K562 (cell line): ENCODE measurements around the gene MYH6. TPM values are rescaled to one million over a fixed set of nuclear protein-coding genes. Genes with fewer than 3 reads are reported as not detected.
A peak's percentile ranks its signal among the peaks of the same experiment; 100 is the strongest.

Source experiments
- ATAC-seq: fragments of 200-7000 bp; cut with Tn5 transposase; 3 replicates; pipeline ENCODE4 v1.9.1; 2020; ENCODE audit warnings: moderate library complexity
- BruUV-seq: library from RNA; stranded (reverse); fragments of 400-500 nt; replicated peaks from 2 replicates; lab custom pipeline; 2021; lab: Mats Ljungman, UMichigan
- CTCF ChIA-PET: fragments of 300-600 bp; formaldehyde crosslinking; extraction: SDS; loops from one replicate; lab custom pipeline; 2021; ENCODE audit warnings: low intra/inter-chr PET ratio; lab: Yijun Ruan, JAX
- POLR2A ChIA-PET: fragments of 300-600, 350-650 bp; sonication (Branson Sonifier 250); formaldehyde crosslinking; extraction: SDS; loops from one replicate; lab custom pipeline; 2021; ENCODE audit warnings: antibody characterized with exemption, inconsistent platforms; lab: Yijun Ruan, JAX
- DNase-seq, 4 experiments: peaks; one replicate each; pipeline versions ENCODE4 v3.0.0 to v3.0.0-alpha.2; 2011 to 2018; ENCODE audit warnings: low spot score in 3 of 4, mixed read lengths in 3 of 4; ENCODE audit errors: extremely low read depth in 1 of 4
- FAIRE-seq: peaks from 2 replicates; lab custom pipeline; 2011; peaks lifted over from hg19 to GRCh38; lab: Jason Lieb, UNC
- H2AFZ ChIP-seq: 2 replicates; pipeline ENCODE4 v1.6.0; 2011; ENCODE audit warnings: low read depth, low read length, control low read depth, inconsistent platforms
- H3K27ac ChIP-seq: fragments of 200-600 bp; 3 replicates; pipeline ENCODE4 v1.8.0; 2011; ENCODE audit warnings: low read depth, mild to moderate bottlenecking, control low read depth, inconsistent platforms, low read length, moderate library complexity, mixed read lengths; ENCODE audit errors: extremely low read depth
- H3K27me3 ChIP-seq, 2 experiments: fragments of 300-600 bp in 1 of 2; 2 replicates in 1 of 2; 3 replicates in 1 of 2; pipeline versions ENCODE4 v1.6.0 to v1.8.0; 2011; ENCODE audit warnings: inconsistent platforms in 2 of 2, low read length in 2 of 2, mild to moderate bottlenecking in 1 of 2, mixed read lengths in 1 of 2, moderate library complexity in 1 of 2; ENCODE audit not compliant: control insufficient read depth in 2 of 2, insufficient read depth in 2 of 2
- H3K36me3 ChIP-seq: fragments of 300-600 bp; 3 replicates; pipeline ENCODE4 v1.8.0; 2011; ENCODE audit warnings: mild to moderate bottlenecking, low read length, inconsistent platforms; ENCODE audit not compliant: control insufficient read depth, insufficient read depth
- H3K4me1 ChIP-seq, 2 experiments: fragments of 200-600 bp in 1 of 2; replicated peaks in 1 of 2; 2 replicates in 1 of 2; 3 replicates in 1 of 2; pipeline versions ENCODE4 v1.5.1 to v1.8.0; 2011; ENCODE audit warnings: inconsistent platforms in 2 of 2, low read length in 2 of 2, mild to moderate bottlenecking in 1 of 2, mixed read lengths in 1 of 2, moderate library complexity in 1 of 2; ENCODE audit not compliant: control insufficient read depth in 2 of 2, insufficient read depth in 2 of 2
- H3K4me2 ChIP-seq: 2 replicates; pipeline ENCODE4 v1.6.1; 2011; ENCODE audit warnings: low read length, control low read depth, inconsistent platforms, mixed read lengths; ENCODE audit not compliant: insufficient read depth
- H3K4me3 ChIP-seq: fragments of 200-600 bp; sonication (generic), shearing (Covaris generic); 2 replicates; pipeline ENCODE4 v1.5.1; 2016; ENCODE audit warnings: control low read depth, inconsistent platforms
- H3K79me2 ChIP-seq: fragments of 200-600 bp; 3 replicates; pipeline ENCODE4 v1.8.0; 2011; ENCODE audit warnings: low read length, inconsistent platforms; ENCODE audit not compliant: control insufficient read depth, insufficient read depth
- H3K9ac ChIP-seq, 2 experiments: 2 replicates each; pipeline versions ENCODE4 v1.6.0 to v1.6.1; 2011; ENCODE audit warnings: low read depth in 2 of 2, low read length in 2 of 2, control low read depth in 1 of 2, inconsistent platforms in 1 of 2, mild to moderate bottlenecking in 1 of 2, mixed read lengths in 1 of 2; ENCODE audit not compliant: insufficient read depth in 1 of 2
- H3K9me1 ChIP-seq: one replicate; pipeline ENCODE4 v1.6.0; 2011; ENCODE audit warnings: inconsistent platforms, mild to moderate bottlenecking, low read length, moderate library complexity; ENCODE audit not compliant: control insufficient read depth, insufficient read depth
- H3K9me3 ChIP-seq: replicated peaks from 2 replicates; pipeline ENCODE4 v1.5.1; 2011; ENCODE audit warnings: low read depth, low read length, inconsistent platforms; ENCODE audit not compliant: control insufficient read depth, insufficient read depth
- H4K20me1 ChIP-seq: replicated peaks from 2 replicates; pipeline ENCODE4 v1.6.1; 2011; ENCODE audit warnings: low read length, inconsistent platforms, mixed read lengths; ENCODE audit not compliant: control insufficient read depth, insufficient read depth
- ARID3B ChIP-seq: fragments of 250-450 bp; sonication (Bioruptor Pico); IDR thresholded peaks from 2 replicates; pipeline ENCODE4 v1.4.0; 2020; ENCODE audit warnings: borderline replicate concordance
- NR2C1 ChIP-seq, 2 experiments: fragments of 450-650 bp; IDR thresholded peaks; 2 replicates each; pipeline ENCODE4 v1.6.1; 2017; ENCODE audit warnings: mild to moderate bottlenecking in 2 of 2, antibody characterized with exemption in 1 of 2, inconsistent platforms in 1 of 2, missing compliant biosample characterization in 1 of 2, missing genetic modification characterization in 1 of 2
- NR2C2 ChIP-seq, 2 experiments: fragments of 200-800 bp in 1 of 2; sonication (Bioruptor generic) in 1 of 2; sonication (generic) in 1 of 2; formaldehyde crosslinking in 1 of 2; IDR thresholded peaks; 2 replicates each; pipeline versions ENCODE4 v1.6.1 to v1.8.0; 2016 to 2022; ENCODE audit warnings: mild to moderate bottlenecking in 1 of 2, missing compliant biosample characterization in 1 of 2, missing genetic modification characterization in 1 of 2, missing genetic modification reagents in 1 of 2
- U2AF1 ChIP-seq: fragments of 200-400 bp; formaldehyde crosslinking; optimal IDR thresholded peaks from 2 replicates; pipeline ENCODE3; 2017; ENCODE audit warnings: mild to moderate bottlenecking, low read depth, low read length, moderate library complexity
- ZBTB8A ChIP-seq: fragments of 450-650 bp; IDR thresholded peaks from 2 replicates; pipeline ENCODE4 v1.6.1; 2018; ENCODE audit warnings: mild to moderate bottlenecking, moderate library complexity; ENCODE audit not compliant: partially characterized antibody
- ZFP30 ChIP-seq: fragments of 250-450 bp; sonication (Bioruptor Pico); IDR thresholded peaks from 2 replicates; pipeline ENCODE4 v1.8.0; 2022; ENCODE audit warnings: moderate library complexity, mild to moderate bottlenecking, inconsistent platforms, borderline replicate concordance
- ZNF174 ChIP-seq: fragments of 250-450 bp; sonication (Bioruptor Pico); IDR thresholded peaks from 2 replicates; pipeline ENCODE4 v1.4.0; 2020; ENCODE audit warnings: mild to moderate bottlenecking
- WGBS: fragments of 100-300 bp; shearing (Covaris generic); methylation state at CpG from one replicate; pipeline ENCODE4 v1.1.6; 2016; ENCODE audit warnings: low coverage, mixed read lengths; ENCODE audit not compliant: insufficient coverage; ENCODE audit errors: missing lambda C conversion rate; 5-methylcytosine and 5-hydroxymethylcytosine counted together
- in situ Hi-C: fragments of 300-500 bp; cut with MboI; formaldehyde crosslinking; loops from 4 replicates; pipeline ENCODE4 v1.15.0; 2018; ENCODE audit warnings: inconsistent platforms, mixed read lengths
- intact Hi-C: fragments of 100-400 bp; cut with micrococcal nuclease; formaldehyde crosslinking; loops from 2 replicates; pipeline ENCODE4 v1.14.2; 2022
- polyA plus RNA-seq, 8 experiments: library from polyadenylated mRNA; depleted of rRNA in 4 of 8; stranded (reverse) in 5 of 8; unstranded in 3 of 8; fragments of >200 nt; fragmentation: Nextera tagmentation in 2 of 8; fragmentation: Illumina TruSeq in 1 of 8; extraction: Ambion mirVana in 2 of 8; extraction: Trizol in 1 of 8; gene quantifications; 2 replicates each; pipeline versions ENCODE4 v1.2.1 to v1.2.3, GENCODE V29; 2011 to 2014; ENCODE audit warnings: inconsistent platforms in 1 of 8, missing spikeins in 1 of 8
- total RNA-seq, 7 experiments: library from RNA; depleted of rRNA in 6 of 7; stranded (reverse); fragments of >200 nt in 6 of 7; fragmentation: Illumina TruSeq in 2 of 7; extraction: Trizol in 2 of 7; gene quantifications; 2 replicates each; pipeline versions ENCODE4 v1.2.1 to v1.2.3, GENCODE V29; 2011 to 2021; ENCODE audit warnings: low replicate concordance in 1 of 7

The MYH6 gene
- total and polyA plus RNA-seq, 9 of the 15 experiments (the other 6 are each of a cell fraction or from before 2014, with no cell fraction given), result not detected

GRCh38 chr14:23425169-23425568 is 17.1 kb upstream of the MYH6 start (continued):
- TF ChIP-seq ZFP30 (CRISPR knock-in tag) (no peak), ZBTB8A (no peak)
- TF ChIP-seq, all 486 proteins: peak for 0

GRCh38 chr14:23423657-23424056 is 15.6 kb upstream of the MYH6 start:
- H3K9me1 ChIP-seq, result no peaks in the 10 kb centered on the region
- FAIRE-seq (no peak), ATAC-seq (no peak), DNase-seq (no peak)
- no peaks in the 10 kb centered on the region for H3K36me3 ChIP-seq
- BruUV-seq, result no TSS peak
- in situ Hi-C loops, result no loop called here
- POLR2A ChIA-PET, result interaction anchor here (0.6 to 1.0 kb wide), 3 partner anchors 12 to 43 kb away, joined by 3 to 4 read pairs (median 3); partner anchors contain the start of gene MYH7
- WGBS, result 52% methylated on average over 3 of the region's 6 CpGs
- H2AFZ ChIP-seq, result no peak overlapping the region
- TF ChIP-seq U2AF1, result no peak
- no peak for TF ChIP-seq ZNF174
- TF ChIP-seq ARID3B (CRISPR knock-in tag), result no peak
- peak; percentile 65 for TF ChIP-seq NR2C1 (IDR thresholded peaks at IDR 0.05)
- 0 out of 2 replicates have a peak, but pooled peaks have one; percentile 47 for TF ChIP-seq NR2C1 (tag; IDR thresholded peaks at IDR 0.05)
- TF ChIP-seq NR2C2 (CRISPR knock-in tag; IDR thresholded peaks at IDR 0.05), result no peak
- peak; percentile 25; the same call in 1 of the 2 replicates for TF ChIP-seq NR2C2 (tag; IDR thresholded peaks at IDR 0.05)
- CTCF ChIA-PET, result no interaction called here
- H3K4me1 ChIP-seq, result no peaks in the 10 kb centered on the region; a peak in 1 of 5 replicates
- H3K27ac ChIP-seq, result no peak overlapping the region
- H3K79me2 ChIP-seq, result no peaks in the 10 kb centered on the region
- intact Hi-C loops, result no loop called here
- H3K4me3 ChIP-seq, result no peak overlapping the region
- H3K4me2 ChIP-seq, result no peak overlapping the region
- H3K9me3 ChIP-seq, result no peaks in the 10 kb centered on the region
- H3K27me3 ChIP-seq, result peaks cover 6 to 53% of the 10 kb centered on the region in 2 experiments; a peak in 4 of 5 replicates
- H4K20me1 ChIP-seq, result no peaks in the 10 kb centered on the region
- no peak overlapping the region for H3K9ac ChIP-seq
